ENCODE results near the gene SLC25A42. TPM values are rescaled to one million over a fixed set of nuclear protein-coding genes. Genes with fewer than 3 reads are reported as not detected.

SLC25A42 gene
- total and polyA plus RNA-seq, 10 donors: 9.7 to 25.3 (median 16.6) TPM

- 37 to 53% (median 46%) methylated on average over 3 to 5 of the region's 5 CpGs for WGBS, 5 donors
- DNase-seq: no peak
- intact Hi-C loops (cut with DNase I; ENCODE audit: low total_unique reads): loop anchor here (5.0 kb wide), 1 partner anchor 78 kb away; the partner anchor contains the start of gene SLC25A42
- Histone ChIP-seq H3K27me3 (replicated peaks in 1 of 7) (no peaks in the 10 kb centered on the region), H3K36me3 (no peaks in the 10 kb centered on the region), H3K4me3 (no peak overlapping the region), H3K27ac (no peak overlapping the region), H3K4me1 (peaks cover 0 to 35% (median 22%) of the 10 kb centered on the region in 6 donors), H3K9me3 (no peaks in the 10 kb centered on the region)
- TF ChIP-seq POLR2AphosphoS5 (IDR thresholded peaks at IDR 0.05) (no peak), CTCF (IDR thresholded peaks at IDR 0.05 in 8 of 11, conservative IDR thresholded peaks at IDR 0.05 in 3 of 11) (peak in 6 of 11 experiments; percentile 7 to 57 (median 35)), POLR2A (IDR thresholded peaks at IDR 0.05) (no peak)
These were observed 76.1 kb downstream of the SLC25A42 start for GRCh38 chr19:19139876-19140229.

GRCh38 chr19:19140476-19140875 lies 76.7 kb downstream of the SLC25A42 start:
- 60 to 77% (median 67%) methylated on average over 5 of the region's 5 CpGs for WGBS, 5 donors
- intact Hi-C loops (cut with DNase I; ENCODE audit: low total_unique reads): no loop called here
- H3K27ac ChIP-seq: no peak overlapping the region
- no peak for TF ChIP-seq POLR2AphosphoS5 (IDR thresholded peaks at IDR 0.05)
- no peak for TF ChIP-seq CTCF (IDR thresholded peaks at IDR 0.05 in 8 of 11, conservative IDR thresholded peaks at IDR 0.05 in 3 of 11)
- TF ChIP-seq POLR2A (IDR thresholded peaks at IDR 0.05): no peak
- H3K36me3 ChIP-seq: peaks cover 0 to 5% (median 0%) of the 10 kb centered on the region in 6 donors
- H3K4me3 ChIP-seq: no peak overlapping the region
- peaks cover 0 to 32% (median 22%) of the 10 kb centered on the region in 6 donors for H3K4me1 ChIP-seq
- no peaks in the 10 kb centered on the region for H3K9me3 ChIP-seq
- H3K27me3 ChIP-seq (replicated peaks in 1 of 7): no peaks in the 10 kb centered on the region
- no peak for DNase-seq

- DNase-seq: no peak
- WGBS, 5 donors: 89 to 96% (median 95%) methylated on average over 12 of the region's 12 CpGs
- H3K4me3 ChIP-seq: no peak overlapping the region
- TF ChIP-seq POLR2A (IDR thresholded peaks at IDR 0.05) (no peak), POLR2AphosphoS5 (IDR thresholded peaks at IDR 0.05) (no peak), CTCF (IDR thresholded peaks at IDR 0.05 in 8 of 11, conservative IDR thresholded peaks at IDR 0.05 in 3 of 11) (no peak)
- H3K27me3 ChIP-seq (replicated peaks in 1 of 7): no peaks in the 10 kb centered on the region
- H3K4me1 ChIP-seq: peaks cover 3 to 35% (median 25%) of the 10 kb centered on the region in 6 donors
- intact Hi-C loops (cut with DNase I; ENCODE audit: low total_unique reads): no loop called here
- H3K27ac ChIP-seq: no peak overlapping the region
- peaks cover 0 to 19% (median 9%) of the 10 kb centered on the region in 6 donors for H3K36me3 ChIP-seq
- H3K9me3 ChIP-seq: no peaks in the 10 kb centered on the region
These were observed 78.6 kb downstream of the SLC25A42 start for GRCh38 chr19:19142347-19142746.

- H3K4me3 ChIP-seq: no peak overlapping the region
- 88 to 91% (median 88%) methylated on average over 17 of the region's 17 CpGs for WGBS, 5 donors
- TF ChIP-seq POLR2AphosphoS5 (IDR thresholded peaks at IDR 0.05): no peak
- TF ChIP-seq POLR2A (IDR thresholded peaks at IDR 0.05): no peak
- TF ChIP-seq CTCF (IDR thresholded peaks at IDR 0.05 in 8 of 11, conservative IDR thresholded peaks at IDR 0.05 in 3 of 11): no peak
- DNase-seq: no peak
- no peak overlapping the region for H3K27ac ChIP-seq
- intact Hi-C loops (cut with DNase I; ENCODE audit: low total_unique reads): no loop called here
- H3K4me1 ChIP-seq: peaks cover 0 to 12% (median 8%) of the 10 kb centered on the region in 6 donors
- no peaks in the 10 kb centered on the region for H3K9me3 ChIP-seq
- H3K27me3 ChIP-seq (replicated peaks in 1 of 7): no peaks in the 10 kb centered on the region
- peaks cover 0 to 47% (median 27%) of the 10 kb centered on the region in 6 donors for H3K36me3 ChIP-seq
These were observed 81.5 kb downstream of the SLC25A42 start for GRCh38 chr19:19145281-19145680.
